Measurements from ENCODE around the gene TARM1.
"Not testable (repeated sequence)": the region's sequence is repeated elsewhere in the genome, so short reads cannot be mapped to it uniquely, and the experiment has no call there.

The TARM1 gene

DNA sequence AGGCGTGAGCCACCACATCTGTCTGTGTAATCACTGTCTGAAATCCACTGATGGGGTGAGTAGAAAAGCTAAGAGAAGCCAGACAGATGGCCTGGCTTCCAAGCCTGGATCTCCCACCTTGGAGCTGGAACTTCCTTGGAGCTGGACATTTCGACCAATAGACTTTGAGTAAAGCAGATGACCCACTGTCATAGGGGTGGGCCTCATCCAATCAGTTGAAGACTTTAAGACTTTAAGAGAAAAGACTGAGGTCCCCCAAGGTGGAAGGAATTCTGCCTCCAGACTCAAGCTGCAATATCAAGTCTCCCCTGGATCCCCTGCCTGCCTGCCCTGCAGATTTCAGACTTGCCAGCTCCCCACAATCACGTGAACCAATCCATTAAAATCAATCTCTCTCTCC lies 38.2 kb downstream of the TARM1 start:
- no peaks in the 10 kb centered on the region for H3K9me3 ChIP-seq (replicated peaks; ENCODE audit: insufficient read depth, low read length)
- H3K4me2 ChIP-seq (ENCODE audit: low read depth, low read length), result no peak overlapping the region
- H2AFZ ChIP-seq (ENCODE audit: low read length), result no peak overlapping the region
- no peaks in the 10 kb centered on the region for H3K4me1 ChIP-seq (ENCODE audit: low read length)
- DNase-seq, result no peak
- H3F3A ChIP-seq (ENCODE audit: insufficient read depth, low read length), result no peaks in the 10 kb centered on the region
- no peaks in the 10 kb centered on the region for H3K36me3 ChIP-seq (replicated peaks; ENCODE audit: insufficient read depth, low read length)
- TF ChIP-seq EZH2phosphoT487 (IDR thresholded peaks at IDR 0.05; ENCODE audit: low read length) (no peak), EZH2 (optimal IDR thresholded peaks at IDR 0.05; ENCODE audit: low read depth, low read length) (no peak)
- TF ChIP-seq, protein P1, sequence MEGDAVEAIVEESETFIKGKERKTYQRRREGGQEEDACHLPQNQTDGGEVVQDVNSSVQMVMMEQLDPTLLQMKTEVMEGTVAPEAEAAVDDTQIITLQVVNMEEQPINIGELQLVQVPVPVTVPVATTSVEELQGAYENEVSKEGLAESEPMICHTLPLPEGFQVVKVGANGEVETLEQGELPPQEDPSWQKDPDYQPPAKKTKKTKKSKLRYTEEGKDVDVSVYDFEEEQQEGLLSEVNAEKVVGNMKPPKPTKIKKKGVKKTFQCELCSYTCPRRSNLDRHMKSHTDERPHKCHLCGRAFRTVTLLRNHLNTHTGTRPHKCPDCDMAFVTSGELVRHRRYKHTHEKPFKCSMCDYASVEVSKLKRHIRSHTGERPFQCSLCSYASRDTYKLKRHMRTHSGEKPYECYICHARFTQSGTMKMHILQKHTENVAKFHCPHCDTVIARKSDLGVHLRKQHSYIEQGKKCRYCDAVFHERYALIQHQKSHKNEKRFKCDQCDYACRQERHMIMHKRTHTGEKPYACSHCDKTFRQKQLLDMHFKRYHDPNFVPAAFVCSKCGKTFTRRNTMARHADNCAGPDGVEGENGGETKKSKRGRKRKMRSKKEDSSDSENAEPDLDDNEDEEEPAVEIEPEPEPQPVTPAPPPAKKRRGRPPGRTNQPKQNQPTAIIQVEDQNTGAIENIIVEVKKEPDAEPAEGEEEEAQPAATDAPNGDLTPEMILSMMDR (IDR thresholded peaks at IDR 0.05; ENCODE audit: low read length), result no peak
- no peak overlapping the region for H3K9ac ChIP-seq (ENCODE audit: low read length)
- peaks cover 37% of the 10 kb centered on the region for H3K27me3 ChIP-seq (replicated peaks; ENCODE audit: insufficient read depth, low read length)
- no peaks in the 10 kb centered on the region for H3K9me2 ChIP-seq (replicated peaks; ENCODE audit: insufficient read depth, low read length)
- no peaks in the 10 kb centered on the region for H3K79me2 ChIP-seq (ENCODE audit: low read length)
- H4K20me1 ChIP-seq (ENCODE audit: insufficient read depth, low read length), result no peaks in the 10 kb centered on the region
- H3K27ac ChIP-seq (ENCODE audit: low read length), result no peak overlapping the region
- H3K4me3 ChIP-seq (ENCODE audit: low read length), result no peak overlapping the region

DNA sequence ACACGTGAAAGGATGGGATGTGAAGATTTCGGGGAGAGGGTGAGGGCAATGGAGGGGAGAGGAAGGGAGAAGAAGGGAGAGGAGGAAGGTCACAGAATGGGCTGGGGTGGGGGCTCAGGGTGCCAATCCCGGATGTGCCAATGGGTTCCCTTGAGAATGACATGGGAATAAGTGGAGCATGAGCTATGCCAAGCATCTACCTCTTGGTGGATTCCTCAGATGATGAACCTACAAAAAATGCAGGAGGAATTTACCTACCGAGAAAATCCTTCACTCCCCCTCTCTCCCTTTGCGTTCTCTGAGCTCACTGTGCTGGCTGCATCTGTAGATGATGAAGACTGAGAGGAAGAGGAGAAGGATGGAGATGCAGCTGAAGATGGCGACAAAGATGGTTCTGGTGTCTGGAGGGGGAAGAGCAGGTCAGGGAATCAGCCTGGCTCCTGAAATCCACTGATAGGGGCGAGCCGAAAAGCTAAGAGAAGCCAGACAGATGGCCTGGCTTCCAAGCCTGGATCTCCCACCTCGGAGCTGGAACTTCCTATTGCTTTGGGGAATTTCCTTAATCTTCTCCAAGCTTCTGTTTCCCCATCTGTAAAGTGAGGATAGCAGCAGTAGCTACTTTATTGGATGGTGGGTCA lies 39.1 kb downstream of the TARM1 start:
- Histone ChIP-seq H3K79me2 (ENCODE audit: low read length) (no peaks in the 10 kb centered on the region), H3K4me3 (ENCODE audit: low read length) (no peak overlapping the region), H2AFZ (ENCODE audit: low read length) (no peak overlapping the region), H3K27me3 (replicated peaks; ENCODE audit: insufficient read depth, low read length) (peaks cover 44% of the 10 kb centered on the region), H3K4me1 (ENCODE audit: low read length) (no peaks in the 10 kb centered on the region), H3K4me2 (ENCODE audit: low read depth, low read length) (no peak overlapping the region), H3K27ac (ENCODE audit: low read length) (no peak overlapping the region), H3K9me3 (replicated peaks; ENCODE audit: insufficient read depth, low read length) (no peaks in the 10 kb centered on the region), H3K9me2 (replicated peaks; ENCODE audit: insufficient read depth, low read length) (no peaks in the 10 kb centered on the region), H3F3A (ENCODE audit: insufficient read depth, low read length) (no peaks in the 10 kb centered on the region), H3K9ac (ENCODE audit: low read length) (no peak overlapping the region), H3K36me3 (replicated peaks; ENCODE audit: insufficient read depth, low read length) (no peaks in the 10 kb centered on the region), H4K20me1 (ENCODE audit: insufficient read depth, low read length) (no peaks in the 10 kb centered on the region)
- DNase-seq, result no peak
- TF ChIP-seq EZH2 (optimal IDR thresholded peaks at IDR 0.05; ENCODE audit: low read depth, low read length) (no peak), EZH2phosphoT487 (IDR thresholded peaks at IDR 0.05; ENCODE audit: low read length) (no peak)
- TF ChIP-seq, protein P1 (IDR thresholded peaks at IDR 0.05; ENCODE audit: low read length), result no peak

DNA sequence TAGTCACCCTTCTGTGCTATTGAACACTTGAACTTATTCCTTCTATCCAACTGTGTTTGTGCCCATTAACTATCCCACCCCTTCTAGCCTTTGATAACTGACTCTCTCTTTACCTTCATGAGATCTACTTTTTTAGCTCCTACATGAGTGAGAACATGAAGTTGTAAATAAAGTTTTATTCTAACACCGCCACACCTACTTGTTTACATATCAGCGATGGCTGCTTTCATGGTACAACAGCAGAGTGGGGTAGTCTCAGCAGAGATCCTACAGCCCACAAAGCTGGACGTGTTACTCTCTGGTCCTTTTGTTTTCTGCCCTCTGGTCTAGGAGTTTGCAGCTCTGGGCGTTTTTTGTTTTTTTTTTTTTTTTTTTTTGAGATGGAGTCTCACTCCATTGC lies 41.2 kb downstream of the TARM1 start:
- no peaks in the 10 kb centered on the region for H3K36me3 ChIP-seq (replicated peaks; ENCODE audit: insufficient read depth, low read length)
- no peak for DNase-seq
- H3K9me2 ChIP-seq (replicated peaks; ENCODE audit: insufficient read depth, low read length), result no peaks in the 10 kb centered on the region
- no peaks in the 10 kb centered on the region for H3K9me3 ChIP-seq (replicated peaks; ENCODE audit: insufficient read depth, low read length)
- no peak overlapping the region for H2AFZ ChIP-seq (ENCODE audit: low read length)
- H3K4me1 ChIP-seq (ENCODE audit: low read length), result no peaks in the 10 kb centered on the region
- no peaks in the 10 kb centered on the region for H3F3A ChIP-seq (ENCODE audit: insufficient read depth, low read length)
- no peak overlapping the region for H3K4me3 ChIP-seq (ENCODE audit: low read length)
- no peak overlapping the region for H3K9ac ChIP-seq (ENCODE audit: low read length)
- H3K79me2 ChIP-seq (ENCODE audit: low read length), result no peaks in the 10 kb centered on the region
- peaks cover 30% of the 10 kb centered on the region for H3K27me3 ChIP-seq (replicated peaks; ENCODE audit: insufficient read depth, low read length)
- no peak overlapping the region for H3K4me2 ChIP-seq (ENCODE audit: low read depth, low read length)
- H4K20me1 ChIP-seq (ENCODE audit: insufficient read depth, low read length), result no peaks in the 10 kb centered on the region
- TF ChIP-seq EZH2 (optimal IDR thresholded peaks at IDR 0.05; ENCODE audit: low read depth, low read length), result no peak
- TF ChIP-seq, protein P1 (IDR thresholded peaks at IDR 0.05; ENCODE audit: low read length), result no peak
- TF ChIP-seq EZH2phosphoT487 (IDR thresholded peaks at IDR 0.05; ENCODE audit: low read length), result no peak
- no peak overlapping the region for H3K27ac ChIP-seq (ENCODE audit: low read length)

DNA sequence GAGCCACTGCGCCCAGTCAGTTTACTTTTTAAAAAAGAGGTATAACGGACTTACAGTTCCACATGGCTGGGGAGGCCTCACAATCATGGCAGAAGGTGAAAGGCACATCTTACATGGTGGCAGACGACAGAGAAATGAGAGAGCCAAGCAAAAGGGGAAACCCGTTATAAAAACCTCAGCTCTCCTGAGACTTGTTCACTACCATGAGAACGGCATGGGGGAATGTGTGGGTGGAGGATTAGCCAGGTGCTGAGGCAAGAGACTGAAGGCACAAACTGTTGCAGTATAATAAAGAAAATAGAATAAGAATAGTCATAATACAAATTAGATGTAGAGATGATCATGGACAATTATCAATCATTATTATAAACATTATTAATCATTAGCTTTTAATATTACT lies 44.6 kb downstream of the TARM1 start:
- H3K36me3 ChIP-seq (replicated peaks; ENCODE audit: insufficient read depth, low read length); H3K9me3 ChIP-seq (replicated peaks; ENCODE audit: insufficient read depth, low read length); H3F3A ChIP-seq (ENCODE audit: insufficient read depth, low read length); H3K9ac ChIP-seq (ENCODE audit: low read length); H3K27ac ChIP-seq (ENCODE audit: low read length); DNase-seq; H3K4me1 ChIP-seq (ENCODE audit: low read length); H3K9me2 ChIP-seq (replicated peaks; ENCODE audit: insufficient read depth, low read length); H2AFZ ChIP-seq (ENCODE audit: low read length); H3K79me2 ChIP-seq (ENCODE audit: low read length); H3K4me3 ChIP-seq (ENCODE audit: low read length); H4K20me1 ChIP-seq (ENCODE audit: insufficient read depth, low read length); H3K4me2 ChIP-seq (ENCODE audit: low read depth, low read length): not testable (repeated sequence)
- H3K27me3 ChIP-seq (replicated peaks; ENCODE audit: insufficient read depth, low read length), result peaks cover 31% of the 10 kb centered on the region

Data from MM.1S (cell line).